HG02763 (cell line): ENCODE data around the gene ADRA2B.

Experiments used
- ATAC-seq: cut with Tn5 transposase; IDR thresholded peaks from one replicate; pipeline ENCODE4 v1.9.1; 2021; ENCODE audit warnings: mild to moderate bottlenecking, moderate library complexity; ENCODE audit not compliant: unreplicated experiment

Gene ADRA2B

DNA sequence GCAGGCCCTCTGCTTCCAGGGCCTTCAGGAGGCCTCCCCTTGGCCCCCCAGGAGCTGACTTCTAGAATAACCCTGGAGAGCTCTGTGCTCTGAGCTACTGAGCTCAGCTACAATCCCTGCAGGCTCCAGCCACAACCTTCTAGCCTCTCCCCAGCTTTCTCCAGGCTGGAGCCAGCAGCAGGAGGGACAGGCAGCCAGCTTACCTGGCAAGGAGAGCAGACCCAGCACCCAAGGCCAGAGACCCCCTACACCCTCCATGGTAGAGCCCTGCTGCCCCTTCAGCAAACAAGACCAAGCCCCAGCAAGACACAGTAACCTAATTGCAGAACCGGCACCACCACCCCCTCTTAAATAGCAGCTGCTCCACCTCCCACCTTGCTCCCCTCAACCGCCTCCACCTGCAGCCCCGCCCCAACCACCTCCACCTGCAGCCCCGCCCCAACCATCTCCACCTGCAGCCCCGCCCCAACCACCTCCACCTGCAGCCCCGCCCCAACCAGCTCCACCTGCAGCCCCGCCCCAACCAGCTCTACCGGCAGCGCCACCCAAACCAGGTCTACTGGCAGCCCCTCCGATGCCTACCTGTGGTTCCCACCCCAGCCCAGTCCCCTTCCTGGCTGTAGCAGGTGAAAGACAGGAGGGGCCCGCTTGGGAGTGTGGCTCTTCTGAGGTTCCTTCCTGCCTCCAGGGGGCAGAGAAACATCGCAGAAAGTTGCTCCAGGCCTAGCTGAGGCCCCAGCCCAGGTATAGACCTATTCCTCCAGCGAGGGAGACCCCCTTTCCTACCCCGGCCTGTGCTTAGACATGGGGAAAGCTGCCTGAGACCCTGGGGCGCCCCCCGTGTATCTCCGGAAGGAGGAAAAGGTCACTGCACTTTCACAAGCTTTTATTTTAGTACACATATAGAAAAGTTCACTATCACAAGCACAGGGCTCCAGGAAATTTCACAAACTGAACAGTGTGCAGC lies 22.1 kb upstream of the ADRA2B start, which contains the start of gene ASTL:
Gene ASTL, minus strand, starts transcription at position 324 of the 967 bp plus-strand sequence. Its CDS starts 66 bp downstream, at position 258.
- ATAC-seq, result no peak

DNA sequence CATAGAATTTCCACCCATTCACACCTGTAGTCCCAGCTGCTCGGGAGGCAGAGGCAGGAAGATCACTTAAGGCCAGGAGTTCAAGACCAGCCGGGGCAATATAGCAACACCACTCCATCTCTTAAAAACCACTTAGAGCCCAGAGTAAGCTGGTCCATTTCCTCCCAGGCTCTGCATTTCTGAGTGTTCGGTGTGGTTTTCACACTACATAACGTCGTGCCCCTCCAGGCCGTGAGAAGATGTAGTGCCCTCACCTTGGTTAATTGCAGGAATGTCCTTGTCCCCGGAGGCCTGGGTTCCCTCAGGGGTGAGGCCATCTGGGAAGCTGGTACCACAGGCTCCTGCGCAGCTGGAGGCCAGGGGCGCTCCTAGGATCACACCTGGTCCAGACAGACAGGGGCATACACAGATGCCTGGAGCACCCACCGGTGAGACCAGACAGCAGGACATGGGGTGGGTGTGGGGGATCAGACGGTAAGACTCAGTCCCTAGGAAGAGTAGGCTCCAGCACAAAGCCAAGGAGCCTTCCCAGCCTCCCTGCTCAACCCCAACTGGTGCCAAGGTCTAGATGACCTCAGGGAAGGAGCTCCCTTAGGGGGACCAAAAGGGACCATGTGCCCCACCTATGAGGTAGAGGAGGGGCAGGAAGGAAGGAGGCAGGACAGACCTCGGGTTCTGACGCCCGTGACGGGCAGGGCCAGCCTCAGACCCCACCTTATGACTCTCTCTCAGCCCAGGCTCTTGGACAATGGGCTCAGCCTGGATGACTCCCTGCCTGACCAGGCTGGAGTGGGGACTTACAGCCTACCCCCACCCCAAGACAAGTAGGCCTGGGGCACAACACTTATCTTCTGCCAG lies 21.2 kb upstream of the ADRA2B start:
- ATAC-seq, result no peak

DNA sequence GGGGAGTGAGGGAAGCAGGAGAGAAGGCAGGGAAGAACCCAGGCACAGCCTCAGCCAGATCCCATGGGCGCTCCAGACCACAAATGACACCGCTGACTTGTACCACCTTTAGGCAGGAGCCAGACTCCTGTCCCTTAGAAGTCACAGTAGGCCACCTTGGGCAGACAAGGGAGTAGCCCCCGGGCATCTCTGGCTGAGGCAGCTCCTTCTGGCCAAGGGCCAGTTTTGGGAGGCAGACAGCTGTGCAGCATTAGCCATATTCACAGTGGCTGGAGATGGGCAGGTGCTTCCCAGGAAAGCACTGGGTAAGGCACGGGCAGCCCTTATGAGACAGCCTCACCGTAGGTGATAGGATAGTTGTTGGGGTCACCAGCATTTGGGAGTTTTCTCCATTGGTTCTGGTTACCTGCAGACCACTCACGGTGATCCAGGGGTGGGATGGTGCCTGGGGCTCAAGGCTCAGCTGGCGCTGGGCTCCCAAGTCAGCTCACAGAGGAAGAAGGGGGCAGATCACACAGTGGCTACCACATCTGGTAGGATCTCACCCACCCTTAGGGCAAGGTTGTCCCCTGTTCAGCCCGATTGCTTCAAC lies 19.9 kb upstream of the ADRA2B start:
- ATAC-seq, result no peak

DNA sequence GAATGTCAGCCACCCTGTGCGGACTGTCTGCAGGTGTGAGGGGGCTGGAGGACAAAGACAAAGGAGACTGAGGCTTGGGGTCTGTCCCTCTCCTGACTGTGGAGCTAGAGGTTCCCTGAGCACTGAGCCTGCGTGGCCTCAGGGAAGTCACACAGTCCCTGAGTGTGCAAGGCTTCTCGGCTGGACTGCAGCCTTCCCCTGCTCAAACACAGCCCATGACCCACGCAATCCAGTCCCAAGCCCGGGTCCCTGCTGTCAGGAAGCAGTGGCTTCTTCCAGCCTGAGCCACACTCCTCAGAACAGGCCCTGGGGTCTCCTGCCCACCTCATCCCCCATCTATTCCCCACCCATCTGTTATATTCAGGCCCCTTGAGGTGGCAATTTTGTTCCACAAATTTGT lies 19.2 kb upstream of the ADRA2B start:
- no peak for ATAC-seq

DNA sequence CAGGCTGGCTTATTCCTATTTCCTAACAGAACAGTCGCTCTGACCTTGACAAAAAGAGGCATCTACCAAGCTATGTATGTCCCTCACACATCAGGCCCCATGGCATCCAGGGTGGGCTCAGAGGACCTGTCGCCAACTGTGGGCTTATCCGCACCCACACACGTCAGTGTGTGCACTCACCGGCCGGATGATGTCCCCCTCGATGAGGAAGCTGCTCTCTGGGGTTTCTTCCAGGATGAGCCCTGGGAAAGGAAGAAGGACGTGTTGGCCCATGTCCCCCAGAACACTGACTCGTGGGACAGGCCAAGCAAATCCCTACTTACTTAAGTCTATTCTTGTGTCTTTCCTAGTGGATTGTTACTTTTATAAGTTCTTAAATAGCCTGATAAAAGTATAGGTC lies 18.8 kb upstream of the ADRA2B start:
- ATAC-seq, result no peak

DNA sequence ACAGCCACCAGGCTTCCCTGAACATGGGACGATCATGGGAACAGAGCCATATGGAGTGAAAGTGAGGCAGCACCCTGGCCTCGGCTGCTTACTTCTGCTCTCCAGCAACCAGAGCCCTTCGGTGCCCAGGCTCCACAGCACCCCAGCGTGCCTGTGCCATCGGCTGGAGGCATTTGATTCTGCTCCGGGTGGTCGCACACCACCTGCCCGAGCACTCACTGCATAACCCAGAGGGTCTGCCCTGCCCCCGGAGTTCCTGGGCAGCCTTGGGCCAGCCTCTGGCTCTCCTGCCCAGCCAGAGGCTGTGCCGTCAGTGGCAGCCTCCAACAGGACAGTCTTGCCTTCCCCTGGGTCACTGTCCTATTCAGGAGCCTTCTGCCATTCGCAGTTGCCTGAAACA lies 18.1 kb upstream of the ADRA2B start:
- no peak for ATAC-seq

DNA sequence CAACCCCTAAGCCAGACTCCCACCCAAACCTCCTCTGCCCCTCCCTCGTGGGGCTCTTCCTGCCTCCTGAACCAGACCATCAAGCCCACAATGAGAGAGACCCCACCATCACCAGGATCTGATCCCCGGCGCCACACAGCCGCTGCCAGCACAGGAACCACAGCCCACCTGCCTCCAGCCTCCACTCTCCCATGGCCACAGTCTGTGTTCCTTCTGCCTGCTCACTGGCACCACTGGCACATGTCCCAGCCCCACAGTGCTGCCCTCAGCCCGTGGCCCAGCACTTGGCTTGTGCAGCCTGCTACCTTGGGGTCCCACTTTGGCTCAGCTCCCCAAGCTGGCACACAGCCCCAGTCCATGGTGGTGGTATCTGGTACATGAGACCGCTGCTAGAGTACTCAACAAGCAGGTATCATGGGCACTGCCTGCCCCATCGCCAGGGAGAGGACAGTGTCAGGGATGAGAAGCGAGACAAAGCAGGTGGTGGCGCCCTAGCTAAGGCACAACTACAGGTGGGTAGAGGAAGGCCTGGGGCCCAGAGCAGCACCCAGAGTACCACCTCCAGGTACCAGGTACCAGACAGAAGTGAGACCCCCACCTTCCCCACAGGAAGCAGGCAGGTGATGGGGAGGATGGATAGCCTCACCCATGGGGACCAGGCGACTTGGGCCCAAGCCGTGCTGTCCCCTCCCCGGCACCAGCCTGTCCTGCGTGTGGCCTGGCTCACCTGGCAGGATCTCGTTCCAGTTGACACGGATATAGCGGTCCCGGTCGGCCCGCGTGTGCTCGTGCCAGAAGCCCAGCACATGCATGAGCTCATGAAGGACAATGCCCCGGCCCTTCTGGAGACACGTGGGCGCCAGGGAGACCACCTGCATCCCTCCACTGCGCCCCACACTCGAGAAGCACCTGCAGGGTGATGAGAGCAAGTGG lies 15.7 kb upstream of the ADRA2B start:
- no peak for ATAC-seq

DNA sequence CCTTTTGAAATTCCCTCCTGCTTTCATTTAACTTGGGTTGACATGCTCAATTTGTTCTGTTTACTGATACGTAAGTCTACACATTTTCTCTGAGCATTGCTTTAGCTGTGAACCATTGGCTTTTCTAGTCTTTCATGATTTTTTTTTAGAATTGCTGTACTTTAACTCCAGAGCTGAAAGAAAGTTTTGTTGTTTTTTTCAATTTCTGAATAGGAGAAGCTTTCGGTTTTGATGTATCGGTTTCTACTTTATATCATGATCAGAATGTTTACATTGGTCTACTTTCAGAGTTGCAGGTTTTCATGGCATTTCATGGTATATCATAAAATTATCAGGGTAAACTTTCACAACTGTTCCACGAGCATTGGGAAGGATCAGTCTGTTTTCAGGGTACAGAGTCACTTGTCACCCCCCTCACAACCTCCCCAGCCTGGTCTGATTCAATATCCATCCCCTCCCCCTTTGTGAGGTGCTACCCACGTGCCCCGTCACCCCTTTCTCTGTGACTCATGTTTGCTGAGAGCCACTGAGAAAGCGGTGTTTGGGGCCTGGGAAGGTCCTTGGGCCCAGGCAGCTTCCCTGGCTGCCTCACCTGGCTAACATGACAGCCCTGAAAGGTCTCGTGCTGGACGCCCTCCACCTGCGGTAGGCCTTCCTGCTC lies 14.9 kb upstream of the ADRA2B start:
- ATAC-seq, result no peak

DNA sequence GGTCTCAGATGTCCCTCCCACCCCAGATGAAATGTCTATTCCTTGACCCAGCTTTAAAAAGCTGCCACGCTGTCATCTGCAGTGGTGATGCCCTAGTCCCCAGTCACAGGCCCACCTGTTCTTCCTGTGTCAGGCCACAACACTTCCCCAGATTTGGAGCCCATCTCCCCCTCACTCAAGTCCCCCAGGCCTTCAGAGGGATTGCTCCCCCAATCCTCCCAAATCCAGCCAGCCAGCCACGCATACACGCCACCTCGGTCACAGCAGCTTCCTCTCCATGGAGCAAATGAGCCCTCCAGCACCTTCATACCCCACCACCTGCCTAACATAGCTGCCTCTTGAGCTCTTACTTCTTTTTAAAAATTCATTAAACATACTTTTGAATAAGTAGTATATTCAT lies 14.1 kb upstream of the ADRA2B start:
- ATAC-seq, result no peak

DNA sequence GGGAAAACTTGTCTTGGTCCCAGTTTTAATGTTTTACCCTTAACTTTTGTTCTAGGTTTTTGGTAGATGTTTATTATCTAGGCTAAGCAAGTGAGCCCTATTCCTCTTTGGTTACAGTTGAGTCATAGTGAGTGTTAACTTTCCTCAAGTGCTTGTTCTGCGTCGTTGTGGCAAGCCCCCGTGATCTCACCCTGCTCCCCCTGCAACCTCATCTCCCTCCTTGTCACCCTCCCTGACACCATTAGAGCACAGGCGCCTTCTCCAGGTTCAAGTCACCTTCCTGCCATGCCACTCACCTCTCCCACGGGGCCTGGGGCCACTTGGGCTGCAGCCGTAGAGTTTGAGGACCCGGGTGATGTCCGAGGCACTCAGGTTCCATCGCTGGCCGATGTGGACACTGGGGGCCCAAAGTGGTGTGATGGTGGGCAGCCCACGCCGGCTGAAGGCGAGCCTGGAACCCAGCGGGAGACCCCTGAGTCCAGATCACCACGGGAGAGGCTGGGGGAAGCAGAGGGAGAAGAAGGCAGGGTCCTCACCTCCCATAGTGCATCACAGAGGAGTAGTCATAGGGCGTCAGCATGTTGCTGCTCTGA lies 13.3 kb upstream of the ADRA2B start:
- ATAC-seq, result no peak

DNA sequence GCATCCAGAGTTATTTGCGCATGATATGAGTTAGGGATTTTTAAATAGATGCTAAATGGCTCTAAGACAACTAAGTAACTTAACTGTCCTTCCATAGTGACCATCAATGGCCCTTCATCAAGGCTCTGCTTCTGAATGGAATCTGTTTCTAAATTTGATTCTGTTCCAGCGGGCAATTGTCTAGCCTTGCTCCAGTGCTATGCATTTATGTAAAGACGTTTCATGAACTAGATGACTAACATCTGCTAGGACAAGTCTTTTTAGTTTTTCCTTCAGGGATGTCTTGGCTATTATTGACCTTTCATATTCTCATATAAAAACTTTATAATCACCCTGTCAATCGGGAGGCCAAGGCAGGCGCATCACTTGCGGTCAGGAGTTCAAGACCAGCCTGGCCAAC lies 12.1 kb upstream of the ADRA2B start:
- ATAC-seq, result no peak

DNA sequence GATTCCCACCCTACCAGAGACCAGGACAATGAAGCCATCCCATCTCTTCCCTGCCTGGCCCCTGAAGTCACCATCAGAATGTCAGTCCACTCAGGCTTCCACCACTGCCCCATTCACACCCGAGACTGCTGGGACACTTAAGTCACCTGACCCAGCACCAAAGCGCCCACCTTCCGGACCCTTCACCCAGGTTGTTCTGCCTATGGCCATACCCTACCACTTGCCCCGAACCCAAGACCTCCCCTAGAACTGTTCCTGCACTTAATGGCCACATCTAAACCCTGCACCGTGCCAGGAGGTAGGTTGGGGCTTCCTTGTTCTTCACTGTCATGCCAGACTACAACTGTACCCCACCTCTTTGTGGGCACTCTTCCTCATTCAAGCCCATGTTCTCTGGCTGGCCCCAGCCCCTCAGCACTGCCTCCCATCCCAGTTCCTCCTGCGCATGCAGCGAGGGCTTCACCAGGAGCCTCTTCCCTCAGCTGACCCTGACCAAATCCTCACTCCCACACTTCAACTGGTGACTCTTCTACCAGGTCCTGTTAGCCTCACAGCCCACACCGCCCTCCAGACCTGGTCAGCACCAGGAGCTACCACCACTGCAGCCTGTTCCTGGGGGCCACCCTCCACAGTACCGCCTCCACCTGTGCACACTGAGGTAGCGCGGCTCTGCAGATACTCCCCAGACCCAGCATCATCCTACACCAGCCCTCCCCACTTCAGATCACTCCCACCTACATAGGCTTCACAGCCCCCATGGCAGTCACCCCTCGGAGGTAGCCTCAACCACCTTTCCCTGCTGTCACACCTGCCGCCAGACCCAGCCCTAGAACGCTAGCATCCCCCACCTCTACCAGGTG lies 8.3 kb upstream of the ADRA2B start:
- ATAC-seq, result no peak

DNA sequence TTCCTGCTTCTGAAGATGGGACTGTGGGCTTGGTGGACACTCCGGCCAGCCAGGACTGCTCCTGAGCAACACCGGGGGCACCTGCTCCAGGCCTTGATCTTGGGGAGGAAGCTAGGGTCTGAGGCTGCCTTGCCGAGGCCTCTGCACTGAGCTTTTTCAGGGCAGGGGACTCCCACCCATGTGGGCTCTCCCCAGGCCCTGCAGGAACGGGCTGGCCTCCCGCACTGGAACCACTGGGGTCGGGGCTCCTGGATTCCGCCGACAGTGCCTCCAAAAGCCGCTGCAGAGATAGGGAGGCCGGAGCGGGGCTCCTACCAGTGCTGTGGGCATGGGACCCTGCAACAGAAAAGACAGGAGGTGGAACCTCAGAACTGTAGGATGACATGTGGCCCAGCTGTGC lies 7.6 kb upstream of the ADRA2B start:
- ATAC-seq, result no peak

DNA sequence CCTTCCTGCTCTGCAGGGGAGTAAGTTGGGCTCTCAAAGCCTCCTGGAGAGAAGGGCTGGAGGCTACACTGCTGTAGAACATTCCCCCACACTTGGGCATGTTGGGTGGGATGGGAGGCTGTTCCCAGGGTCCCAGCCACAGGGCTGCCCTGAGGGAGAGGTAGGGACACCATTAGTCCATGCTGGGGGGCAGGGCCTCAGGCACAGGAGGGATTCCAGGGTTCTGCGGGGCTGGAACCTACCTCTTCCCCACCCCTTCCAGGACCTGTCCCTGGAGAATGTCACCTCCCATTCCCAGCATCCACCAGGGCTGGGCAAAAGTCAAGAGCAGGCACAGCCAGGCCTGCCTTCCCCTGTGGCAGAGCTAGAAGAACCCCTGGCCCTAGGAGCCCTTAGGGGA lies 6.9 kb upstream of the ADRA2B start:
- no peak for ATAC-seq

DNA sequence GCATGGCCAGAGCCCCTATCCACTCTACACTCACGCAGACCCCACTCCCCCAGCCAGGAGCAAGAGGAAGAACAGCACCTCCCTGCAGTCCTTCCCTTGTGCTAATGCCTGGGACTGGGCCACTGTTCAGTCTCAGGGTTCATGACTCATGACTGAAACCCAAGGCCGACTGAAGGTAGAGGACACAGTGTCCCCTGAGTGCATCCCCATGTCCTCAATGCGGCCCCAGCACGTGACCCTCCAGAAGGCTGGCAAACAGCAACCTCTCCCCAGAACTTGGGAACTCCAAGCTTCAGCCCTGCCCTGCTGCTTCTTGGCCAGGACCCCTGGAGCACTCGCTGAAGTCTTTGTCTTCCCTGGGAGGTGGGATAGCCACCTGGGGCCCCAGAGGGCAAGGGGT lies 6.0 kb upstream of the ADRA2B start:
- ATAC-seq, result no peak

DNA sequence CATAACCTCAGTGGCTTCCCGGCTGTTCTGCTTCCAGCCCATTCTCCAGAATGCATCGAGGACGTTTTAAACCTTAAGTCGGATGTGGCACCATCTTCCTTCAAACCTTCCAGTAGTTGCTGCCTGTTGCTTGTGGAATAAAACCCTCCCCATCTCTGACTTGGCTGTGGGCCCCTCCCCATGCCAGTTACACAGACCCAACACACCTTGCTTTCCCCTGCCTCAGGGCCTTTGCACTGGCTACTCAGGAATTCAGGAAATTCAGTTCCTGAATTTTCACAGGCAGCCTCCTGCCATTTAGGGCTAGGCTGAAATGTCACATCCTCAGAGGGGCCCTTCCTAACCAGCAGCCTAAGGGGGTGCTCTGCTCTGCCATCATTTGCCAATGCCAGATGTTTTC lies 5.0 kb upstream of the ADRA2B start:
- ATAC-seq, result no peak

DNA sequence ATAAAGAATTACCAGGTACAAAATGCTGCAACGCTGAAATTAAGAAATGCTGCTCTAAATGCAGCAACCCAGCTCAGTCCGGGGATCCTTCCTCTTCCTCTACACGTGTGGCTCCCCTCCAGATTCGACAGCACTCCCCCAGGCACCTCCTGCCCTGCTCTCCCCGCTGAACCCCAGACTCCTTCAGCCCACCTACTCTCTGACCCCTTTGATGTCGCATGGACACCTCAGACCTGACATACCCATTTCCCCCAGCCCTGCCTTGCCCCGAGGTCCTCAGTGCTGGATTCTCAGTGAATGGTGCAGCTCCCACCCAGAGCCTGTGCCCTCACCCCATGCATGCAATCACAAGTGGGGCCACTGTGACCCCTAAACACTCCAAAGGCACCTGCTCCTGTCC lies 4.6 kb upstream of the ADRA2B start:
- ATAC-seq, result no peak

DNA sequence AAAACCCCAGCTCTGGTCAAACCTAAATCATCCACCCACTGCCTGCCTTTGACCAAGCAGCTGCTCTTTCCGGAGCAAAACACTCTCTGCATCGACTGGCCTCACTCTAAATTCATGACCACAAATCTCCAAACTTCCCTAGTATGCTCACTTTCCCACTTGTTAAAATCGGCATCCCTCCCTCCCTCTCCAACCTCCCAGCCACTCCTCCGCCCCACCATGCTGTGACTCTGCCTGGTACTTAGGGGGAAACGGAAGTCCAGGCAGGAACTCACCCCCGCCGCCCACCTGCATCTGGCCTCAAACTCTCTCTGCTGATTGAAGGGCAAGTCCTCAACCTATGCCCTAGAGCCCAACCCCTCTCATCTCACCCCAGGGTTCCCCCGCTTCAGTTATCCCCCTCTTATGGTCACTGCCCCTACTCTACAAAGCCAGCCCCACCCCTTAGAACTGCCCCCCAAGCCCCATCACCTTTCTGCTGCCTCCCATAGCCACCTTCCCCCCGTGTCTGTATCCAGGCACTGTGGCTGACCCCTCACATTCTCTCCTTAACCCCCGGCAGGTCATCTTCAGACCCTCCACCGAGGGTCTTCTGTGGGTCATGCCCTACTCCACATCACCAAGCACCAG lies 3.8 kb upstream of the ADRA2B start:
- no peak for ATAC-seq
